GM04504 (cell line): Measurements from ENCODE around the gene SCD5.

Experiments used
- DNase-seq: peaks from one replicate; pipeline ENCODE4 v3.0.0-alpha.2; 2012; ENCODE audit warnings: low read depth

SCD5 gene

GRCh38 chr4:82589756-82590155 lies 208.8 kb downstream of the SCD5 start:
- DNase-seq, result no peak

- DNase-seq, result no peak
These were observed 209.8 kb downstream of the SCD5 start for GRCh38 chr4:82588771-82589270.

GRCh38 chr4:82587826-82588540 lies 210.6 kb downstream of the SCD5 start:
- no peak for DNase-seq

GRCh38 chr4:82585690-82586435 lies 212.7 kb downstream of the SCD5 start:
- DNase-seq, result no peak

GRCh38 chr4:82584931-82585330 lies 213.7 kb downstream of the SCD5 start:
- DNase-seq, result no peak

GRCh38 chr4:82583897-82584587 lies 214.6 kb downstream of the SCD5 start:
- no peak for DNase-seq

GRCh38 chr4:82579932-82580331 lies 218.7 kb downstream of the SCD5 start:
- DNase-seq, result no peak
